GM23248 (cell line): ENCODE results near the gene CIRBP.

Source experiments
- EZH2 ChIP-seq: fragments of 200-600 bp; sonication (generic); IDR thresholded peaks from 2 replicates; pipeline ENCODE4 v1.6.1; 2018; ENCODE audit warnings: antibody characterized with exemption, mild to moderate bottlenecking; ENCODE audit not compliant: insufficient read depth, poor library complexity, severe bottlenecking
- EZH2phosphoT487 ChIP-seq: fragments of 200-600 bp; sonication (generic); IDR thresholded peaks from 2 replicates; pipeline ENCODE4 v1.6.1; 2018; ENCODE audit warnings: antibody characterized with exemption, moderate library complexity, mild to moderate bottlenecking, low read depth; ENCODE audit not compliant: insufficient read depth

GRCh38 chr19:1290703-1291651 lies 21.8 kb downstream of the CIRBP start:
- TF ChIP-seq EZH2phosphoT487 (no peak), EZH2 (no peak)
